ENCODE measurements around the gene CRABP1.

DNA sequence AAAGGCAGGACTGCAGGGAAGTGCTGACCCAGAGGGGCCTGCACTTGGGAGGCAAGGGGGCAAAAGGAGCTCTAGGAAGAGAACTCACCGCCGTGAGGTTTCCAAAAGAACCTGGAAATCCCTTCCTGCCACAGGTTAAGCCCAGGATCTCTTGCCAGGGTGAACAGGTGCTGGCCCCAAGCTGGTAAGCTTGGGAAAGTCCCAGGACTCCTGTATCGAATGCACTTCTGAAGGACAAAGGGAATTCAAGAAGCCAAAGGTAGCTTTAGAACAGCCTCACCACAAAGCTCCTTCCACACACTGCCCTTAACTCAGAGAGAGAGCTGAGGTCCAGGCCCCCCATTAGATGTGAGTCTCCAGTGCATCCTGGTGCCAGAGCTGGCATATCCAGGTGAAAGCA is 28.9 kb upstream of the CRABP1 start:
- TF ChIP-seq, protein P1, sequence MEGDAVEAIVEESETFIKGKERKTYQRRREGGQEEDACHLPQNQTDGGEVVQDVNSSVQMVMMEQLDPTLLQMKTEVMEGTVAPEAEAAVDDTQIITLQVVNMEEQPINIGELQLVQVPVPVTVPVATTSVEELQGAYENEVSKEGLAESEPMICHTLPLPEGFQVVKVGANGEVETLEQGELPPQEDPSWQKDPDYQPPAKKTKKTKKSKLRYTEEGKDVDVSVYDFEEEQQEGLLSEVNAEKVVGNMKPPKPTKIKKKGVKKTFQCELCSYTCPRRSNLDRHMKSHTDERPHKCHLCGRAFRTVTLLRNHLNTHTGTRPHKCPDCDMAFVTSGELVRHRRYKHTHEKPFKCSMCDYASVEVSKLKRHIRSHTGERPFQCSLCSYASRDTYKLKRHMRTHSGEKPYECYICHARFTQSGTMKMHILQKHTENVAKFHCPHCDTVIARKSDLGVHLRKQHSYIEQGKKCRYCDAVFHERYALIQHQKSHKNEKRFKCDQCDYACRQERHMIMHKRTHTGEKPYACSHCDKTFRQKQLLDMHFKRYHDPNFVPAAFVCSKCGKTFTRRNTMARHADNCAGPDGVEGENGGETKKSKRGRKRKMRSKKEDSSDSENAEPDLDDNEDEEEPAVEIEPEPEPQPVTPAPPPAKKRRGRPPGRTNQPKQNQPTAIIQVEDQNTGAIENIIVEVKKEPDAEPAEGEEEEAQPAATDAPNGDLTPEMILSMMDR (IDR thresholded peaks at IDR 0.05; ENCODE audit: insufficient read depth, low read depth, low read length): no peak
- TF ChIP-seq EZH2 (IDR thresholded peaks at IDR 0.05; ENCODE audit: insufficient read depth, low read length): no peak
